Lower leg skin (tissue), 4 donors: Measurements from ENCODE around the gene DUOXA1. TPM values are rescaled to one million over a fixed set of nuclear protein-coding genes. Genes with fewer than 3 reads are reported as not detected.

ENCODE experiments used
- DNase-seq, 2 donors: peaks; one replicate each; pipeline ENCODE4 v3.0.0-alpha.2; 2019; ENCODE audit warnings: low spot score in 2 of 2
- H3K4me3 ChIP-seq: fragments of 200-600 bp; sonication (generic); 2 replicates; pipeline ENCODE4 v1.5.1; 2017; ENCODE audit warnings: mild to moderate bottlenecking, low read depth; ENCODE audit not compliant: poor library complexity, severe bottlenecking
- POLR2A ChIP-seq, 2 donors: fragments of 450-650 bp; IDR thresholded peaks; one replicate each; pipeline ENCODE4 v1.6.1; 2016 to 2017; ENCODE audit warnings: antibody characterized with exemption in 2 of 2, mild to moderate bottlenecking in 1 of 2, moderate library complexity in 1 of 2
- WGBS, 2 donors: methylation state at CpG; one replicate each; pipeline ENCODE4 v1.1.5; 2018; 5-methylcytosine and 5-hydroxymethylcytosine counted together
- intact Hi-C: fragments of 100-400 bp; cut with DNase I; formaldehyde crosslinking; loops from one replicate; pipeline ENCODE4 v1.15.0; 2023; ENCODE audit warnings: low total_unique reads
- total RNA-seq, 4 donors: library from RNA; depleted of rRNA; stranded (reverse); fragments of >200 nt; gene quantifications; one replicate each; pipeline ENCODE4 v1.1.0, GENCODE V29; 2016
- TF ChIP-seq, protein P1 (sequence below), 3 donors: fragments of 450-650 bp; IDR thresholded peaks; one replicate each; pipeline ENCODE4 v1.5.1; 2016; ENCODE audit warnings: antibody characterized with exemption in 3 of 3, mild to moderate bottlenecking in 3 of 3, moderate library complexity in 2 of 3

The DUOXA1 gene
- total RNA-seq, 4 donors from 2014 or later, result 58.1 to 112 (median 99.0) TPM

DNA sequence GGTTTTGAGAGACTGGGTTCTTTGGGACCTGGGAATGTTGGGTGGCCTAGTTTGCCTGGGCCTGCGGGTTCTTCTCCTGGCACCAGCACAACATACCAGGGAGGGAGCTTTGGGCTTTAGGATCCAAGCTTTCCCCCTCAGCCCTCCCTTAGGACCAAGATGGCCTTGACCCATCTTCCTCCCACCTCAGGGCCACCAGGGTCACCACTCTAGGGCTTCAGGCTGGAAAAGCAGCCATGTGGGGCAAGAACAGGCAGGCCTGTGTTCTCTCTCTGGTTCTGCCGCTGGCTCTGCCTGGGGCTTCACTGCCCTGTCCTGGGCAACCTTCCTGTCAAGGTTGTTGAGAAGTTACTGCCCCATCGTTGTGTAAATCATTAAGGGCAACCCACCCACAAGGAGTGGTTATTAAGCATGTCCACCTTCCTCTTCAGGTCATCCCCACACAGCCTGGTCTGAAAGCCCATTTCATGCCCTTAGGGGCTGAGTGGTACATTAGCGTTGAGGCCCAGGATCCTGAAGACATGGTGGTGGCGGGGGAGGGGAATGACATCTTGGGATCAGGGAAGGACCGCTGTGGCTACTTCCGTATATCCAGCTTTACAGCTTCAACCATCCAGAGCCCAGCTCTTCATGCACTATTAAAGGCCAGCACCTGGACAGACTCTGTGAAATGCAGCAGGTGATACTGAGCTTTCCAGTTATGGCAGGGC is 767 bp upstream of the DUOXA1 start:
- no peak overlapping the region for H3K4me3 ChIP-seq
- no peak for DNase-seq
- intact Hi-C loops, result no loop called here
- TF ChIP-seq, protein P1, sequence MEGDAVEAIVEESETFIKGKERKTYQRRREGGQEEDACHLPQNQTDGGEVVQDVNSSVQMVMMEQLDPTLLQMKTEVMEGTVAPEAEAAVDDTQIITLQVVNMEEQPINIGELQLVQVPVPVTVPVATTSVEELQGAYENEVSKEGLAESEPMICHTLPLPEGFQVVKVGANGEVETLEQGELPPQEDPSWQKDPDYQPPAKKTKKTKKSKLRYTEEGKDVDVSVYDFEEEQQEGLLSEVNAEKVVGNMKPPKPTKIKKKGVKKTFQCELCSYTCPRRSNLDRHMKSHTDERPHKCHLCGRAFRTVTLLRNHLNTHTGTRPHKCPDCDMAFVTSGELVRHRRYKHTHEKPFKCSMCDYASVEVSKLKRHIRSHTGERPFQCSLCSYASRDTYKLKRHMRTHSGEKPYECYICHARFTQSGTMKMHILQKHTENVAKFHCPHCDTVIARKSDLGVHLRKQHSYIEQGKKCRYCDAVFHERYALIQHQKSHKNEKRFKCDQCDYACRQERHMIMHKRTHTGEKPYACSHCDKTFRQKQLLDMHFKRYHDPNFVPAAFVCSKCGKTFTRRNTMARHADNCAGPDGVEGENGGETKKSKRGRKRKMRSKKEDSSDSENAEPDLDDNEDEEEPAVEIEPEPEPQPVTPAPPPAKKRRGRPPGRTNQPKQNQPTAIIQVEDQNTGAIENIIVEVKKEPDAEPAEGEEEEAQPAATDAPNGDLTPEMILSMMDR (IDR thresholded peaks at IDR 0.05), result no peak
- no peak for TF ChIP-seq POLR2A (IDR thresholded peaks at IDR 0.05)
- 71 to 74% methylated on average over 7 of the region's 7 CpGs for WGBS, 2 donors

DNA sequence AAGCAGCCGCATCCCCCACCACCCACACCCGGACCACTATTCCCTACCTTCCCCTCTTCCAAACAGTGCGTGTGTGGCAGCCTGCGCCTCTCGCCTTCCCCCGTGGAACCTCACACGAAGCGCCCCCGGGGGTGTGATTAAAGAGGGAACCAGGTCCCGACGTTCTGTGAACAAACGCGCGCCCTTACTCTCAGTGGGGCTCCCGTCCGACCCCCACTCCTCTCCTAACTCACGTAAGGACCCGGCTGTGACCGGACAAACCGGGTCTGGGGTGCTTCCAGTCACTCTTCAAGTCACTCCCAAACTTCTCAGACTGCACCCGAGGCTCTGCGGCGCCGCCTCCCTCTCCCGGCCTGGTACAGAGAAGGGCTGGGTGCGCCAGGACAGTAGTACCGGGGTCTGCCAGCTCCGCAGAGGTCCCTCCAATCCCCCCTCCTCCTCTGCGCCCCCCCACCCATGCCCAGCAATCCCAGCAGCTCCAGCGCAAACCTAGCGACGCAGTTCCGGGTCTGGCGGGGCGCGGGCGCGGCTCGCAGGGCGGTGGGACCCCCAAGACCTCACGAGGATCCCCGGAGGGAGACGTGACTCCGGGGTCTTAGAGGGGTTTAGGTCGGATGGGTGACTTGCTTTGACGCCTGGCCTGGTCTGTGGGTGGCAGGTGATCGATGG is 574 bp downstream of the DUOXA1 start:
- peak overlapping the region; percentile 39 for H3K4me3 ChIP-seq
- 3 to 4% methylated on average over 37 to 46 of the region's 47 CpGs for WGBS, 2 donors
- intact Hi-C loops, result no loop called here
- TF ChIP-seq, protein P1 (IDR thresholded peaks at IDR 0.05), result no peak
- TF ChIP-seq POLR2A (IDR thresholded peaks at IDR 0.05), result no peak
- DNase-seq, result no peak

DNA sequence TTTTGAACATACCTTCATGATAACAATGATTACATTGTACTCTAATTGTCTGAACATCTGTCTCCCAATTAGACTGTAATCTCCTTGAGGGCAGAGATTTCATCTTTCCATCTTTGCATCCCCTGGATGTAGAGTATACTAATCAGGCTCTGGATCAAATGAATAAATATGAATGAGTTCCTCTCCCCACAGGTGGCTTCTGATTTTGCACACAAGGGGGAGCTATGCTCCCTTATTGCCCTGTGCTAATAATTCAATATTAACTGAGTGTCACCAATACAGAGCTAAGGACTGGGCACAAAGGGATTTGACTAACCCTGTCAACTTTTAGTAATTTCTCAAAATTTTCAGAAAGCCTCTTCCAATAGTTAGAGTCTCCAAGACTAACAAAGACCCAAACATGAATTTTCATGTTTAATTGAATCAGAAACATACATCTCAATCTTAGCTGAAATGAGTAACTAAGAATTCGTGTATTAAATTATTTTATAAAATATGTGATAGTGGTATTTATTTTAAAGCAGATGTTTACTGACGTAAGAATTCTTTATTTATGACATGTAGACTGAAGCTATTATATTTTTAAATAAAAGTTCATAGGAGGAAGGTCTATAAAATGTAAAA is 3.0 kb downstream of the DUOXA1 start:
- H3K4me3 ChIP-seq, result no peak overlapping the region
- TF ChIP-seq, protein P1 (IDR thresholded peaks at IDR 0.05), result no peak
- TF ChIP-seq POLR2A (IDR thresholded peaks at IDR 0.05), result no peak
- intact Hi-C loops, result no loop called here
- WGBS, 2 donors, result 70 to 72% methylated on average over 2 of the region's 2 CpGs
- DNase-seq, result no peak

DNA sequence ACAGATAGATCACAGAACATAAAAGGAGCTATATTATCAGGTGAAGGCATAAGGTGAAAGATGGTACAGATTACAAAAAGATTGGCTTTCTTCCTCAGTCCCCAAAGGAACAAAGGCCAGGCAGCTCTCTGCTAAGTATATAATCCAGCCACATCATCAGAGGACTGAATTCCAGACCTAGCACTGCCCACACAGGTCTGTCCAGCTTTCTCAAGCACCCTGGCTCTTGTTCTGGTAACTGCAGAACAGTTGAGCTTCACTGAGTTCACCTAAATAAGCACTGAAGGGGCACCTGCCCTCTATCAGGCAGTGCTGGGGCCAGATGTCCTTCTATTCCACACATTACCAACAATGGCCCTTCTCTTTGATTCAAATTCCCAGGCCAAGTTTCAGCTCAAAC is 6.3 kb downstream of the DUOXA1 start:
- DNase-seq, result no peak
- no peak overlapping the region for H3K4me3 ChIP-seq
- TF ChIP-seq POLR2A (IDR thresholded peaks at IDR 0.05), result no peak
- TF ChIP-seq, protein P1 (IDR thresholded peaks at IDR 0.05), result no peak
- intact Hi-C loops, result no loop called here

DNA sequence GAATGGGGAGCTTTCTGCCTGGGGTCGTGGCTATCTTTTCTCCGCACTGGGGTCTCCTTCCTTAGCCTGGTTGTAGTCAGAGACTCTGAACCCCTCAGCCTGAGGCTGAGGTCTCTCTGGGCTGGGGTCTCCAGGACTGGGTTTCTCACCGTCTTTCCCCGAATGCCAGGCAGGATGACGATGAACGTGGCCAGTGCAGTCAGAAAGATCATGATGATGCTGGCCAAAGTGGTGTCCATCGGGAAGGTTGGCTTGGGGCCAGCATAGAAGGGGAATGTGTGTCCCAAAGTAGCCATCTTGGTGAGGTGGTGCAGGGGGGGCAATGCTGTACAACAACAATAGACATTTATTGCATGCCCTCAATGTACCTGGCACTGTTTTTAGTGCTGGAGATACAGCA is 7.0 kb downstream of the DUOXA1 start:
- no peak for TF ChIP-seq POLR2A (IDR thresholded peaks at IDR 0.05)
- TF ChIP-seq, protein P1 (IDR thresholded peaks at IDR 0.05), result no peak
- DNase-seq, result no peak
- intact Hi-C loops, result no loop called here
- no peak overlapping the region for H3K4me3 ChIP-seq
- 91 to 93% methylated on average over 7 of the region's 7 CpGs for WGBS, 2 donors
